Tibial nerve (tissue), 4 donors: ENCODE measurements around the gene UPK3A. TPM values are rescaled to one million over a fixed set of nuclear protein-coding genes. Genes with fewer than 3 reads are reported as not detected.

Experiments
- DNase-seq, 2 donors: peaks; one replicate each; pipeline ENCODE4 v3.0.0-alpha.2; 2019; ENCODE audit warnings: low spot score in 2 of 2
- H3K27ac ChIP-seq, 4 donors: fragments of 200-600 bp; sonication (generic) in 3 of 4; one replicate each; pipeline ENCODE4 v1.5.1; 2017 to 2019; ENCODE audit warnings: mild to moderate bottlenecking in 1 of 4
- H3K27me3 ChIP-seq, 2 donors: fragments of 200-600 bp; sonication (generic) in 1 of 2; one replicate each; pipeline versions ENCODE4 v1.5.1 to v1.6.0; 2017 to 2019
- H3K36me3 ChIP-seq, 3 donors: fragments of 200-600 bp; sonication (generic); one replicate each; pipeline ENCODE4 v1.5.1; 2018 to 2019
- H3K4me1 ChIP-seq, 4 donors: fragments of 200-600 bp; sonication (generic) in 3 of 4; one replicate each; pipeline ENCODE4 v1.5.1; 2017 to 2019
- H3K4me3 ChIP-seq, 4 donors: fragments of 200-600 bp; sonication (generic) in 3 of 4; one replicate each; pipeline ENCODE4 v1.5.1; 2017 to 2019; ENCODE audit warnings: mild to moderate bottlenecking in 1 of 4, moderate library complexity in 1 of 4
- H3K9me3 ChIP-seq, 4 donors: fragments of 200-600 bp; sonication (generic) in 3 of 4; one replicate each; pipeline ENCODE4 v1.5.1; 2017 to 2019
- EP300 ChIP-seq, 2 donors: sonication (generic); formaldehyde crosslinking; IDR thresholded peaks; one replicate each; pipeline ENCODE4 v1.6.1; 2017; ENCODE audit warnings: antibody characterized with exemption in 2 of 2, mild to moderate bottlenecking in 1 of 2
- POLR2A ChIP-seq, 2 donors: fragments of 450-650 bp; IDR thresholded peaks; one replicate each; pipeline ENCODE4 v1.6.1; 2017; ENCODE audit warnings: antibody characterized with exemption in 2 of 2, mild to moderate bottlenecking in 2 of 2, moderate library complexity in 2 of 2
- WGBS, 2 donors: methylation state at CpG; one replicate each; pipeline ENCODE4 v1.1.5; 2018; 5-methylcytosine and 5-hydroxymethylcytosine counted together
- total RNA-seq, 4 donors: library from RNA; depleted of rRNA; stranded (reverse); fragments of >200 nt; gene quantifications; one replicate each; pipeline ENCODE4 v1.1.0, GENCODE V29; 2016
- TF ChIP-seq, protein P1 (sequence below), 5 experiments: fragments of 200-600 bp in 3 of 5; fragments of 450-650 bp in 2 of 5; sonication (generic) in 3 of 5; IDR thresholded peaks; one replicate each; pipeline ENCODE4 v1.5.1; 2016 to 2019; ENCODE audit warnings: antibody characterized with exemption in 5 of 5, mild to moderate bottlenecking in 3 of 5, moderate library complexity in 2 of 5

UPK3A gene
- total RNA-seq, 4 donors from 2014 or later = not detected

DNA sequence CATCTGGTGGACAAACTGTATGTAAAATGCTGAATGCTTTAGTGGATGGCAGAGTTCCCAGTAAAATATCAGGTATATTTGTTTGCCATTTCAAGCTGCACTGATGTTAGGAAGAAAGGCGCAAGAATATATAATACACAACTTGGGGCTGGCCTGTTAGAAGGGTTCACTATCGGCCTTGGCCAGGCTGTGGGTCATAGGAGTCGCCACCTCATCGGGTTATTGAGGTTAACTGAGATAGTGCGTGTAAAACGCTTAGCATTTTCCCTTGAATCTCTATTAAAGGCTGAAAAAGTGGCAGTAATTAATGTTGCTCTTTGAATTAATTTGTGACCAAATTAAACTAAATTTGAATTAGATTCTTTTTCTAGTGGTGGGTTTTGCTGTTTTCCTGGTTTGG lies 30.0 kb downstream of the UPK3A start:
- Histone ChIP-seq H3K9me3 (no peaks in the 10 kb centered on the region), H3K27ac (no peak overlapping the region), H3K4me1 (peaks cover 0 to 67% (median 19%) of the 10 kb centered on the region in 4 donors), H3K36me3 (no peaks in the 10 kb centered on the region), H3K27me3 (no peaks in the 10 kb centered on the region), H3K4me3 (no peak overlapping the region)
- DNase-seq = no peak
- WGBS, 2 donors = 91 to 95% methylated on average over 6 of the region's 6 CpGs
- TF ChIP-seq, protein P1, sequence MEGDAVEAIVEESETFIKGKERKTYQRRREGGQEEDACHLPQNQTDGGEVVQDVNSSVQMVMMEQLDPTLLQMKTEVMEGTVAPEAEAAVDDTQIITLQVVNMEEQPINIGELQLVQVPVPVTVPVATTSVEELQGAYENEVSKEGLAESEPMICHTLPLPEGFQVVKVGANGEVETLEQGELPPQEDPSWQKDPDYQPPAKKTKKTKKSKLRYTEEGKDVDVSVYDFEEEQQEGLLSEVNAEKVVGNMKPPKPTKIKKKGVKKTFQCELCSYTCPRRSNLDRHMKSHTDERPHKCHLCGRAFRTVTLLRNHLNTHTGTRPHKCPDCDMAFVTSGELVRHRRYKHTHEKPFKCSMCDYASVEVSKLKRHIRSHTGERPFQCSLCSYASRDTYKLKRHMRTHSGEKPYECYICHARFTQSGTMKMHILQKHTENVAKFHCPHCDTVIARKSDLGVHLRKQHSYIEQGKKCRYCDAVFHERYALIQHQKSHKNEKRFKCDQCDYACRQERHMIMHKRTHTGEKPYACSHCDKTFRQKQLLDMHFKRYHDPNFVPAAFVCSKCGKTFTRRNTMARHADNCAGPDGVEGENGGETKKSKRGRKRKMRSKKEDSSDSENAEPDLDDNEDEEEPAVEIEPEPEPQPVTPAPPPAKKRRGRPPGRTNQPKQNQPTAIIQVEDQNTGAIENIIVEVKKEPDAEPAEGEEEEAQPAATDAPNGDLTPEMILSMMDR (IDR thresholded peaks at IDR 0.05) = no peak
- TF ChIP-seq POLR2A (IDR thresholded peaks at IDR 0.05) = no peak
- no peak for TF ChIP-seq EP300 (IDR thresholded peaks at IDR 0.05)

DNA sequence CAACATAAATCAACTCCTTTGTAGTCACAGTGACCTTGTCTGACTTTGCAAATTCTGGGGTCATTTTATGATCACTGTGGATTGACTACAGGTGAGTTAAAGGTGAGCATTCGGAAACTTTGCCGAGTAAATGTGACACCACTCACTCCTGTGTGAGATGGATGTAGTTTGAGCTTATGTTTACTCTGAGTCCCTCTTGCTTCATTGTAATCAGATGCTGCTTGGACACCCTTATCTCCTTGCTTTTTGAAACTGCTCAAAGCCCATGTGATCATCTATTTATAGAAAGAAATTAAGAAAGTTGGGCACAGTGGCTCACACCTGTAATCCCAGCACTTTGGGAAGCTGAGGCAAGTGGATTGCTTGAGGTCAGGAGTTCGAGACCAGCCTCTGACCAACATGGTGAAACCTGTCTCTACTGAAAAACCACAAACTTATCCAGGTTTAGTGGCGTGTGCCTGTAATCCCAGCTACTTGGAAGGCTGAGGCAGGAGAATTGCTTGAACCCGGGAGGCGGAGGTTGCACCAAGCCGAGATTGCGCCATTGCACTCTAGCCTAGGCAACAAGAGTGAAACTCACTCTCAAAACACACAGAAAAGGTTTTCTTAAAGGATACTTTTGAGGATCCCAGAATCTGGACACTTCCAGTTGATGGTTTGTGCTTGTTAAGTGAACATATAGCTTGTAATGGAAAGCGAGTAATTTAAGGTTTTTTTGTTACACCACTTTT lies 32.2 kb downstream of the UPK3A start:
- no peaks in the 10 kb centered on the region for H3K36me3 ChIP-seq
- DNase-seq = peak in 1 of 2 donors; percentile 31
- no peaks in the 10 kb centered on the region for H3K9me3 ChIP-seq
- peak overlapping the region; percentile 38 to 85 (median 80) for H3K27ac ChIP-seq
- 78 to 82% methylated on average over 9 of the region's 9 CpGs for WGBS, 2 donors
- H3K4me1 ChIP-seq = peaks cover 0 to 57% (median 16%) of the 10 kb centered on the region in 4 donors
- H3K27me3 ChIP-seq = no peaks in the 10 kb centered on the region
- H3K4me3 ChIP-seq = no peak overlapping the region
- TF ChIP-seq, protein P1 (IDR thresholded peaks at IDR 0.05) = no peak
- TF ChIP-seq POLR2A (IDR thresholded peaks at IDR 0.05) = no peak
- TF ChIP-seq EP300 (IDR thresholded peaks at IDR 0.05) = no peak

DNA sequence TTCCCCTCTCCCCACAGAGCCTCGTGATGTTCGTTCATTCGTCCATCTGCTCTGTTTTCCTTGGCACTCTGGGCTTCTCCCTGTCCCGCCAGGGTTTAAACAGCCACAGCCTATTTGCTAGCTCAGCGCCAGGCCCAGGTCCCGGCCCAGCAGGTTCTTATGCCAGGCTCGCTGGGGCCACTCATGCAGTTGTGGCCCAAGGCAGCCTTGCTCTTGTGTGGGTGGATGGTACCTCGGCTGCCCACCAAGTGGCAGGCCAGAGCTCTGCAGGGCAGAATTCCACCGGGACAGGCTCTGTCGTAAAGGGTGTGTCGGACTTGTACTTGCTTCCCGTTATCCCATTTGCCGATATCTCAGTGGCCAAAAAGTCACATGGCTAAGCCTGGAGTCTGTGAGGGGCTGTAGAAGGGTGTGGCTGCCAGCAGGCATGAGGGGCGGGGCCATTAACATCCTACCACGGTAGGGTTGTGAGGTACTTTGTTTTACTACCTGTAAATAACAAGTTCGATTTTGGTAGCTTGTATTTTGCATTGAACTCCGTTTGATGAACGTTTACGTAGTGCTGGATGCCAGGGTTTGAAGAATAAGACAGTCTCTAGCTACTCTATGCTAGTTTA lies 32.9 kb downstream of the UPK3A start:
- no peaks in the 10 kb centered on the region for H3K27me3 ChIP-seq
- H3K36me3 ChIP-seq = peaks cover 0 to 6% (median 0%) of the 10 kb centered on the region in 3 donors
- DNase-seq = peak; percentile 57 to 66
- H3K4me3 ChIP-seq = peak overlapping the region in 1 of 4 donors; percentile 14
- TF ChIP-seq EP300 (IDR thresholded peaks at IDR 0.05) (peak; percentile 10 to 42), POLR2A (IDR thresholded peaks at IDR 0.05) (no peak)
- TF ChIP-seq, protein P1 (IDR thresholded peaks at IDR 0.05) = peak in 4 of 5 experiments; percentile 23 to 72 (median 38)
- H3K27ac ChIP-seq = peak overlapping the region; percentile 38 to 85 (median 80)
- peaks cover 0 to 57% (median 16%) of the 10 kb centered on the region in 4 donors for H3K4me1 ChIP-seq
- 37 to 46% methylated on average over 19 of the region's 19 CpGs for WGBS, 2 donors
- no peaks in the 10 kb centered on the region for H3K9me3 ChIP-seq

DNA sequence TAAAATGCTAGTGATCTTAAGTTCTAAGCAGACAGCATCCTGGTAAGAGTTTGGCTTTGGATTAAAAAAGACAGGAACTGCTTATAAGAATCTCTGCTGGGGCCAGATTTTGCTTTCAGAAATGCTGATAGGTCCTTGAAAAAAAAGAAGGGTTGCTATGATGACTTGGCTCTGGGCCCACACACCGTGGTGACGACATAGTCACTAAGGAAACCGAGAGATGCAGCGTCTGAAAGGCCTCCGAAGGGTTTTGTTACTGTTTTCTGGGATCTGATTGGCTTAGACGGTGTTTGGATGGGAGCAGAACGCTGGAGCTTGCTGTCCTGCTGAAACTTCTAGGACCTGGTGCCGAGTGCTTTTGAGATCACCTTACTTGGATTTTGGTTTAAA lies 33.4 kb downstream of the UPK3A start:
- Histone ChIP-seq H3K4me3 (no peak overlapping the region), H3K36me3 (peaks cover 0 to 11% (median 0%) of the 10 kb centered on the region in 3 donors), H3K9me3 (no peaks in the 10 kb centered on the region), H3K27me3 (no peaks in the 10 kb centered on the region), H3K4me1 (peaks cover 0 to 57% (median 16%) of the 10 kb centered on the region in 4 donors), H3K27ac (peak overlapping the region; percentile 38 to 85 (median 80))
- DNase-seq = peak; percentile 78 to 87
- TF ChIP-seq, protein P1 (IDR thresholded peaks at IDR 0.05) = no peak
- WGBS, 2 donors = 7 to 8% methylated on average over 8 of the region's 8 CpGs
